ENCODE data around the gene F10. TPM values are rescaled to one million over a fixed set of nuclear protein-coding genes. Genes with fewer than 3 reads are reported as not detected.

Gene F10
- total RNA-seq, result 0.08 and 0.75 TPM in 2 replicates

- Histone ChIP-seq H3K4me3 (ENCODE audit: low read depth, low read length) (no peak within 1 kb of the TSS), H3K27me3 (ENCODE audit: control insufficient read depth, insufficient read depth, low read length) (peaks cover 12% of the 10 kb centered on the region), H3K36me3 (ENCODE audit: control insufficient read depth, insufficient read depth, low read length) (no peaks in the 10 kb centered on the region)
- TF ChIP-seq CTCF (IDR thresholded peaks at IDR 0.05; ENCODE audit: insufficient read depth, low read length, poor library complexity, severe bottlenecking), result no peak
- no peak for DNase-seq (ENCODE audit: low read depth)
Measured at GRCh38 chr13:113122550-113123225, at the start of gene F10. Gene F10, plus strand, starts transcription at chr13:113122799. Its CDS starts 57 bp downstream, at chr13:113122856.

GRCh38 chr13:113073942-113074341 is 48.7 kb upstream of the F10 start:
- Histone ChIP-seq H3K4me3 (ENCODE audit: low read depth, low read length) (no peak overlapping the region), H3K27me3 (ENCODE audit: control insufficient read depth, insufficient read depth, low read length) (no peaks in the 10 kb centered on the region), H3K36me3 (ENCODE audit: control insufficient read depth, insufficient read depth, low read length) (no peaks in the 10 kb centered on the region)
- no peak for DNase-seq (ENCODE audit: low read depth)
- TF ChIP-seq CTCF (IDR thresholded peaks at IDR 0.05; ENCODE audit: insufficient read depth, low read length, poor library complexity, severe bottlenecking), result no peak

- Histone ChIP-seq H3K4me3 (ENCODE audit: low read depth, low read length) (no peak overlapping the region), H3K27me3 (ENCODE audit: control insufficient read depth, insufficient read depth, low read length) (no peaks in the 10 kb centered on the region), H3K36me3 (ENCODE audit: control insufficient read depth, insufficient read depth, low read length) (no peaks in the 10 kb centered on the region)
- DNase-seq (ENCODE audit: low read depth), result no peak
- no peak for TF ChIP-seq CTCF (IDR thresholded peaks at IDR 0.05; ENCODE audit: insufficient read depth, low read length, poor library complexity, severe bottlenecking)
Measured at GRCh38 chr13:113074401-113074800, 48.2 kb upstream of the F10 start.

GRCh38 chr13:113074876-113075275 is 47.7 kb upstream of the F10 start:
- H3K27me3 ChIP-seq (ENCODE audit: control insufficient read depth, insufficient read depth, low read length), result no peaks in the 10 kb centered on the region
- DNase-seq (ENCODE audit: low read depth), result no peak
- TF ChIP-seq CTCF (IDR thresholded peaks at IDR 0.05; ENCODE audit: insufficient read depth, low read length, poor library complexity, severe bottlenecking), result no peak
- no peak overlapping the region for H3K4me3 ChIP-seq (ENCODE audit: low read depth, low read length)
- no peaks in the 10 kb centered on the region for H3K36me3 ChIP-seq (ENCODE audit: control insufficient read depth, insufficient read depth, low read length)

DNA sequence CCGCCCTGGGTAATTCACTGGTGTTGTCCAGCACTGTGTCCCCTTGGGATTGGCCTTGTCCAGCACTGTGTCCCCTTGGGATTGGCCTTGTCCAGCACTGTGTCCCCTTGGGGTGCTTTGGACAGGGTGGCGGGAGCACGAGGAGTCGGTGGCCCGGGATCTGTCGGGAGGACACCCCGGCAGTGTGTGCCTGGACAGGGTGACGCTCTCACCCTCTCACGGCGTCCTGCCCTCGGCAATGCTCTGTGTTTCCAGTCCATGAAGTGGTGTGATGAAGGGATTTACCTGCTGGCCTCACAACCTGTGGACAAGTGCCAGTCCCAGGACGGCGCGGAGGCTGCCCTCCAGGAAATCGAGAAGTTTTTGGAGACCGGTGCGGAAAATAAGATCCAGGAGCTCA is 46.9 kb upstream of the F10 start:
- Histone ChIP-seq H3K36me3 (ENCODE audit: control insufficient read depth, insufficient read depth, low read length) (no peaks in the 10 kb centered on the region), H3K27me3 (ENCODE audit: control insufficient read depth, insufficient read depth, low read length) (no peaks in the 10 kb centered on the region), H3K4me3 (ENCODE audit: low read depth, low read length) (no peak overlapping the region)
- no peak for DNase-seq (ENCODE audit: low read depth)
- no peak for TF ChIP-seq CTCF (IDR thresholded peaks at IDR 0.05; ENCODE audit: insufficient read depth, low read length, poor library complexity, severe bottlenecking)

All from kidney epithelial cell (primary cell).